ENCODE results near the gene NLRP5. TPM values are rescaled to one million over a fixed set of nuclear protein-coding genes. Genes with fewer than 3 reads are reported as not detected.
"Not testable (repeated sequence)": the region's sequence is repeated elsewhere in the genome, so short reads cannot be mapped to it uniquely, and the experiment has no call there.

The NLRP5 gene
- total RNA-seq (2014; rRNA removed; shearing (Covaris generic)): not detected in 2 replicates

GRCh38 chr19:55986487-55986886 lies at the start of gene NLRP5:
TSS of gene NLRP5 (plus strand) at chr19:55986775.
- peak; percentile 28 for DNase-seq (ENCODE audit: low spot score)

DNA sequence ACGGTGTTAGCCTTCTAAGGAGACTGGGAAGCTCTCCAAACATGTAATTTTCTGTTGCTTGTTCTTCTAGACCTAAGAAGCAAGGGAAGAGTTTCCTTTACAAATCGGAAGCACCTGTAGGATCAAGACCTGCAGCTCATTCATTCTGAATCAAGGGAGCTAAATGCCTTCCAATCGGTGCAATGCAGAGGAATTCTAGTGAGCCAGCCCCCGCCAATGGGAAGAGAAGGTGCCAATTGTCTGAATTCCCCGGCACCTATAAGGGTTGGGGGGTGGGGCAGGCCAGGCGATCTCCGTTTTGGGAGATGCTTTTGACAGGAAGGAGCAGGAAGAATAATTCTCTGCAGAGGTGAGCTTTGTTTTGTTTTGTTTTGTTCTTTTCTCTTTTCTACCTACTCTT lies 47.4 kb upstream of the NLRP5 start:
- DNase-seq (ENCODE audit: low spot score): no peak

- DNase-seq (ENCODE audit: low spot score): no peak
Observed at GRCh38 chr19:55940306-55940705, 46.3 kb upstream of the NLRP5 start.

GRCh38 chr19:55947532-55947931 lies 39.0 kb upstream of the NLRP5 start, which contains the start of gene NLRP8:
TSS of gene NLRP8 (plus strand) at chr19:55947832.
- no peak for DNase-seq (ENCODE audit: low spot score)

GRCh38 chr19:55950566-55950965 lies 36.0 kb upstream of the NLRP5 start:
- not testable (repeated sequence) for DNase-seq (ENCODE audit: low spot score)

DNA sequence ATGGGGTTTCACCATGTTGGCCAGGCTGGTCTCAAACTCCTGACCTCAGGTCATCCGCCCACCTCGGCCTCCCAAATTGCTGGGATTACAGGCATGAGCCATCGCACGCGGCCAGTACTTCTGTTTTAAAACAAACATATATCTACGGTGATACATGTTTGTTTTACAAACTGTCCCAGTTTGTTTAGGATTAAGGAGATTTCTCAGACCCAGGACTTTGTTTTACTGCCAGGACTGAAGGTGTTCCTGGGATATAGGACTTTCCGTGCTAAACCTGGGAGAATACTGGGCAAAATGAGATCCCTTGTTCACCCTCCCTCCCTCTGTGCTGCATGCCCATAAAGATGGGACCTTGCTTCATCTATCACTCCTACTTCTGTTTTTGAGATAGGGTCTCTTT lies 30.1 kb upstream of the NLRP5 start:
- DNase-seq (ENCODE audit: low spot score): no peak

- peak; percentile 29 for DNase-seq (ENCODE audit: low spot score)
Observed at GRCh38 chr19:55958356-55958755, 28.2 kb upstream of the NLRP5 start.

- no peak for DNase-seq (ENCODE audit: low spot score)
Observed at GRCh38 chr19:55959996-55960675, 26.4 kb upstream of the NLRP5 start.

GRCh38 chr19:55962186-55962585 lies 24.4 kb upstream of the NLRP5 start:
- no peak for DNase-seq (ENCODE audit: low spot score)

GRCh38 chr19:55973982-55974381 lies 12.6 kb upstream of the NLRP5 start:
- DNase-seq (ENCODE audit: low spot score): no peak

- DNase-seq (ENCODE audit: low spot score): no peak
Observed at GRCh38 chr19:55980415-55980814, 6.2 kb upstream of the NLRP5 start.

DNA sequence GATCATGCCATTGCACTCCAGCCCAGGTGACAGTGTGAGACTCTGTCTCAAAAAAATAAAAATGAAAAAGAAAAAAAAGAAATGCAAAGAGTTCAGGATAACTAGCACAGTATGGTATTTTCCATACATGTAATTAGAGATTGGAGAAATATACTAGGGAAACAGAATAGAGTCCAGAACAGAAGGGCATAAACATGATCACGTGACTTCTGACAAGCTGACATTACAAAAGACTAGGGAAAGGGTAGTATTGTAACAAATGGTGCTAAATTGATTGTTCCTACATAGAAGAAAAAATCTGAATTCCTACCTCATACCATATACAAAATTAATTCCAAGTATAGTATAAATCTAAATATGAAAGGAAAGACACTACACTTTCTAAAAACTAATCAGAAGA lies 1.3 kb upstream of the NLRP5 start:
- no peak for DNase-seq (ENCODE audit: low spot score)

GRCh38 chr19:55990831-55991230 lies 4.3 kb downstream of the NLRP5 start:
- no peak for DNase-seq (ENCODE audit: low spot score)

GRCh38 chr19:55993492-55993891 lies 6.9 kb downstream of the NLRP5 start:
- DNase-seq (ENCODE audit: low spot score): no peak

DNA sequence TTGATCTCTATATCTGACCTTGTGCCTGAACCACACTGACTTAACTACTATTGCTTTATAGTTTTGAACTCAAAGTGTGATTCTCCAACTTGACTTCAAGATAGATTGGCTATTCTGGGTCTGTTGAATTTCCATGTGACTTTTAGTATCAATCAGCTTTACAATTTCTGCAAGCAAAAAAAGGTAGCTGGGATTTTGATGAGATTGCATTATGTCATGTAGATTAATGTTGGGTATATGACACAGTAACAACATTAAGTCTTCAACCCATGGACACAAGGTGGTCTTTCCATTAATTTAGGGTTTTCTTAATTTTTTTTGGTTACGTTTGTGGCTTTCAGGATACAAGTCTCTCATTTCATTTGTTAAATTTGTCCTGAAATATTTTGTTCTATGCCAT lies 28.2 kb downstream of the NLRP5 start:
- DNase-seq (ENCODE audit: low spot score): no peak

- peak; percentile 52 for DNase-seq (ENCODE audit: low spot score)
Observed at GRCh38 chr19:56015756-56016155, 29.2 kb downstream of the NLRP5 start.

DNA sequence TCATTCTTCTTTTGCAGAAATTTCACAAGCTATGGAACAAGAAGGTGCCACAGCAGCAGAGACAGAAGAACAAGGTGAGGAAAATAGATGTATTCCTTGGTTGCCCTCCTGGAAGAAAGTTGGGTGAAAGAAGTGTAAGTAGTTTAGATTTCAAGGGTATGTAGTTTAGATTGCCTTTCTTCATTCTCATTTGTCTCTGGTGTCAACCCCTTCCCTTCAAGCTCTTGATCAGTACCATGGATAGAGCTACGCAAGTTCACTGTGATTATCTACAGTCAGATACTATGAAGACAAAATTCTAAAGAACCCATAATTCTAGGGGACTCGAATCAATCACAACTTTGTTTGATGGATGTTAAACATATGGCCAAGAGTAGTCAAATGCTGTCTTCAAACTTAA lies 32.8 kb downstream of the NLRP5 start:
- not testable (repeated sequence) for DNase-seq (ENCODE audit: low spot score)

- DNase-seq (ENCODE audit: low spot score): not testable (repeated sequence)
Observed at GRCh38 chr19:56020355-56020975, 33.9 kb downstream of the NLRP5 start.

DNA sequence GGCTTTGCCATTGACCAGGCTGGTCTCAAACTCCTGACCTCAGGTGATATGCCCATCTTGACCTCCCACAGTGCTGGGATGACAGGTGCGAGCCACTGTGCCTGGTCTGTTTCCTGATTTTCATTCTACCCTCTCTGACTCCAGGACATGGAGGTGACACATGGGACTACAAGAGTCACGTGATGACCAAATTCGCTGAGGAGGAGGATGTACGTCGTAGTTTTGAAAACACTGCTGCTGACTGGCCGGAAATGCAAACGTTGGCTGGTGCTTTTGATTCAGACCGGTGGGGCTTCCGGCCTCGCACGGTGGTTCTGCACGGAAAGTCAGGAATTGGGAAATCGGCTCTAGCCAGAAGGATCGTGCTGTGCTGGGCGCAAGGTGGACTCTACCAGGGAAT lies 40.2 kb downstream of the NLRP5 start:
- no peak for DNase-seq (ENCODE audit: low spot score)

DNA sequence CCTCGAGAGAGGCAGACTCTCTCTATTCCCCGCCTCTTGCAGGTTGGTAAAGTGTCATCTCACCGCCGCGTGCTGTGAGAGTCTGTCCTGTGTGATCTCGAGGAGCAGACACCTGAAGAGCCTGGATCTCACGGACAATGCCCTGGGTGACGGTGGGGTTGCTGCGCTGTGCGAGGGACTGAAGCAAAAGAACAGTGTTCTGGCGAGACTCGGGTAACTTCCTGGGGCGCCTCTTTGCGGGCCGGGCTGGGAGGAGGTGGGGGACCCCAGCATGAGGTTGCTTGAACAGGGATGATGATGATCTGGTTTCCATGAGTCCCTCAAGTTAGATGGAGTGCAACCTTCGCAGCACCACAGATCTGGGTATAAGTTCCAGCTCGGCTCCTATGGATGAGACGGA lies 67.0 kb downstream of the NLRP5 start:
- no peak for DNase-seq (ENCODE audit: low spot score)

- peak; percentile 93 for DNase-seq (ENCODE audit: low spot score)
Observed at GRCh38 chr19:56066152-56067023, 79.8 kb downstream of the NLRP5 start.

DNA sequence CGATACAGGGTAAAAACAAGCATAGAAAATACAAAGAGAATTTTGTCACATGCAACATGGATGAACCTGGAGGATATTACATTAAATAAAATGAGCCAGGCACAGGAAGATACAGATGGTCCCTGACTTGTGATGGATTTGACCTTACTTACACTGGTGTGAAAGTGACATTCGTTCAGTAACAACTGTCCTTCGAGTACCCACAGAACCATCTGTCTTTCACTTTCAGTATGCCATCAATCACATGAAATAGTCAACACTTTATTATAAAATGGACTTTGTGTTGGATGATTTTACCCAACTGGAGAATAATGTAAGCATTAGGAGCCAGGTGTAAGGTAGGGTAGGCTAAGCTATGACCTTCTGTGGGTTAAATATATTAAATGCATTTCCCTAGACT lies 83.1 kb downstream of the NLRP5 start:
- no peak for DNase-seq (ENCODE audit: low spot score)

All from HT-29 (cell line).